AG08395 (cell line): ENCODE data around the gene PDE6A.

Experiments used
- DNase-seq: peaks from one replicate; pipeline ENCODE4 v3.0.0; 2012; ENCODE audit warnings: mixed read lengths, low spot score

Gene PDE6A

GRCh38 chr5:149838881-149839739, 105.5 kb downstream of the PDE6A start:
- DNase-seq, result peak; percentile 31

- peak; percentile 85 for DNase-seq
Measured at GRCh38 chr5:149837680-149838269, 106.8 kb downstream of the PDE6A start.

- no peak for DNase-seq
Measured at GRCh38 chr5:149836451-149837139, 108.0 kb downstream of the PDE6A start.

- DNase-seq, result peak; percentile 83
Measured at GRCh38 chr5:149834246-149834855, 110.2 kb downstream of the PDE6A start.

- DNase-seq, result no peak
Measured at GRCh38 chr5:149833116-149833827, 111.3 kb downstream of the PDE6A start.

- DNase-seq, result no peak
Measured at GRCh38 chr5:149832636-149833035, 112.0 kb downstream of the PDE6A start.

GRCh38 chr5:149831492-149831891, 113.1 kb downstream of the PDE6A start:
- no peak for DNase-seq

- DNase-seq, result no peak
Measured at GRCh38 chr5:149830579-149830978, 114.0 kb downstream of the PDE6A start.

GRCh38 chr5:149829954-149830353, 114.6 kb downstream of the PDE6A start:
- DNase-seq, result no peak

- peak; percentile 93 for DNase-seq
Measured at GRCh38 chr5:149828161-149829011, 116.2 kb downstream of the PDE6A start.

GRCh38 chr5:149827546-149827945, 117.0 kb downstream of the PDE6A start:
- DNase-seq, result no peak

GRCh38 chr5:149827086-149827485, 117.5 kb downstream of the PDE6A start:
- DNase-seq, result no peak

- no peak for DNase-seq
Measured at GRCh38 chr5:149826574-149826973, 118.0 kb downstream of the PDE6A start.

GRCh38 chr5:149824846-149825245, 119.7 kb downstream of the PDE6A start:
- no peak for DNase-seq

GRCh38 chr5:149824120-149824519, 120.5 kb downstream of the PDE6A start:
- DNase-seq, result no peak

- DNase-seq, result no peak
Measured at GRCh38 chr5:149823375-149823774, 121.2 kb downstream of the PDE6A start.

- DNase-seq, result no peak
Measured at GRCh38 chr5:149822301-149822700, 122.3 kb downstream of the PDE6A start.

- DNase-seq, result no peak
Measured at GRCh38 chr5:149820536-149821510, 123.8 kb downstream of the PDE6A start.

- no peak for DNase-seq
Measured at GRCh38 chr5:149820012-149820411, 124.6 kb downstream of the PDE6A start.

GRCh38 chr5:149818116-149818515, 126.5 kb downstream of the PDE6A start:
- DNase-seq, result no peak
